GM12892 (cell line): ENCODE measurements around the gene USP53.
"Not testable (repeated sequence)": the region's sequence is repeated elsewhere in the genome, so short reads cannot be mapped to it uniquely, and the experiment has no call there.

Experiments
- POLR2A ChIP-seq: IDR thresholded peaks from 2 replicates; pipeline ENCODE4 v1.6.1; 2011; ENCODE audit warnings: low read depth, low read length, control low read depth
- POLR2AphosphoS5 ChIP-seq: IDR thresholded peaks from 2 replicates; pipeline ENCODE4 v1.6.1; 2011; ENCODE audit warnings: low read depth, low read length, control low read depth
- TAF1 ChIP-seq: IDR thresholded peaks from 2 replicates; pipeline ENCODE4 v1.6.1; 2011; ENCODE audit warnings: low read depth, mild to moderate bottlenecking, control low read depth, low read length, borderline replicate concordance

- not testable (repeated sequence) for TF ChIP-seq POLR2AphosphoS5, TAF1, POLR2A
Observed at GRCh38 chr4:119279541-119279940, 67.0 kb downstream of the USP53 start.
